ENCODE results near the gene TUBB1.

- TF ChIP-seq, protein P1, sequence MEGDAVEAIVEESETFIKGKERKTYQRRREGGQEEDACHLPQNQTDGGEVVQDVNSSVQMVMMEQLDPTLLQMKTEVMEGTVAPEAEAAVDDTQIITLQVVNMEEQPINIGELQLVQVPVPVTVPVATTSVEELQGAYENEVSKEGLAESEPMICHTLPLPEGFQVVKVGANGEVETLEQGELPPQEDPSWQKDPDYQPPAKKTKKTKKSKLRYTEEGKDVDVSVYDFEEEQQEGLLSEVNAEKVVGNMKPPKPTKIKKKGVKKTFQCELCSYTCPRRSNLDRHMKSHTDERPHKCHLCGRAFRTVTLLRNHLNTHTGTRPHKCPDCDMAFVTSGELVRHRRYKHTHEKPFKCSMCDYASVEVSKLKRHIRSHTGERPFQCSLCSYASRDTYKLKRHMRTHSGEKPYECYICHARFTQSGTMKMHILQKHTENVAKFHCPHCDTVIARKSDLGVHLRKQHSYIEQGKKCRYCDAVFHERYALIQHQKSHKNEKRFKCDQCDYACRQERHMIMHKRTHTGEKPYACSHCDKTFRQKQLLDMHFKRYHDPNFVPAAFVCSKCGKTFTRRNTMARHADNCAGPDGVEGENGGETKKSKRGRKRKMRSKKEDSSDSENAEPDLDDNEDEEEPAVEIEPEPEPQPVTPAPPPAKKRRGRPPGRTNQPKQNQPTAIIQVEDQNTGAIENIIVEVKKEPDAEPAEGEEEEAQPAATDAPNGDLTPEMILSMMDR (conservative IDR thresholded peaks at IDR 0.05; ENCODE audit: low read depth, low read length) = peak; percentile 52
- TF ChIP-seq CEBPB (IDR thresholded peaks at IDR 0.05; ENCODE audit: low read depth, low read length) (no peak), SMC3 (IDR thresholded peaks at IDR 0.05; ENCODE audit: low read depth, low read length) (peak; percentile 59), POLR2A (IDR thresholded peaks at IDR 0.05; ENCODE audit: low read depth, low read length) (no peak), USF2 (IDR thresholded peaks at IDR 0.05; ENCODE audit: low read depth, low read length) (no peak), RCOR1 (IDR thresholded peaks at IDR 0.05; ENCODE audit: insufficient replicate concordance, low read length) (no peak), RAD21 (IDR thresholded peaks at IDR 0.05; ENCODE audit: low read length) (peak; percentile 54), MXI1 (IDR thresholded peaks at IDR 0.05; ENCODE audit: borderline replicate concordance, low read depth, low read length) (no peak), NFE2L2 (IDR thresholded peaks at IDR 0.05; ENCODE audit: low read depth, low read length) (no peak)
These were observed 36.1 kb downstream of the TUBB1 start for GRCh38 chr20:59055302-59055701.

Data from IMR-90 (cell line).